ENCODE measurements around the gene FRAS1.

DNA sequence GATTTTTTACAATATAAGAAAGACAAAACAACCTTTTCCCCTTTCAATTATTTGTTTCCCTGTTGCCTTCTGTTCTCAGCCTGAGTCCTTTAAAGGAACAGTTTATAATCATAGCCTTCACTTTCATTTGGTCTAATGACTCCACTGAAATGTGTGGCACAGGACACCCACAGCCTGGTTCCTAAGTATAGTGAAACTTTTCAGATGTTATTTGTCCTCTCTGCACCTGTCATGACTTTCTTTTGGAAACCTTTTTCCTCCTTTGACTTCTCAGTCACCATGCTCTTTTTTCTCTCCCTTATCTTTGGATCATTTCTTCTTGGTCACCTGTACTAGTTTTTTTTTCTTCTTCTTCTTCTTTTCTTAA is 256.6 kb downstream of the FRAS1 start:
- TF ChIP-seq CTCF (IDR thresholded peaks at IDR 0.05; ENCODE audit: insufficient read depth, low read depth, low read length) = no peak
- TF ChIP-seq EZH2 (IDR thresholded peaks at IDR 0.05; ENCODE audit: insufficient read depth, low read length) = no peak
